NCI-H526 treated with DMSO at 0.1 percent for 48 hours (cell line): ENCODE data around the gene CTNNA2.
A peak's percentile ranks its signal among the peaks of the same experiment; 100 is the strongest.

Experiments used
- DNase-seq: peaks from one replicate; lab custom pipeline; 2025; lab: John Stamatoyannopoulos, UW

Gene CTNNA2

GRCh38 chr2:79713131-79713785 is 200.4 kb downstream of the CTNNA2 start:
- DNase-seq, result no peak

DNA sequence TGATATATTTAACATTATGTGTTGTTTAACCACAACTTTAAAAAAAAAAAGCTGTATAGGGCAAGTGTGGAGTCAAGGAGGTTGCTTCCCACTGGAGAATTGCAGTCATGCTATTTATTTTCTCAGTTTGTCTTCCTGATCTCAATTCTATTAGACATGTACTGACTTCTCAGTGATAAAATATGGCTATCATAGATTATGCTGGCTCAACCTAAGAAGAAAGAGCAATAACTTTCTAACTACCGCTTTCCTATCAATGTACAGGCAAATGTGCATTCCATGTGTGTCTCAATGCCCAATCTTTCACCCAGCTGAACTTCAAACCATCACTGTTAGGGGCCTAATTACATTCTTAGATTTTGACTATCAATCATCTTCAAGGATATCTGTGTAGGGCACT is 201.4 kb downstream of the CTNNA2 start:
- no peak for DNase-seq

DNA sequence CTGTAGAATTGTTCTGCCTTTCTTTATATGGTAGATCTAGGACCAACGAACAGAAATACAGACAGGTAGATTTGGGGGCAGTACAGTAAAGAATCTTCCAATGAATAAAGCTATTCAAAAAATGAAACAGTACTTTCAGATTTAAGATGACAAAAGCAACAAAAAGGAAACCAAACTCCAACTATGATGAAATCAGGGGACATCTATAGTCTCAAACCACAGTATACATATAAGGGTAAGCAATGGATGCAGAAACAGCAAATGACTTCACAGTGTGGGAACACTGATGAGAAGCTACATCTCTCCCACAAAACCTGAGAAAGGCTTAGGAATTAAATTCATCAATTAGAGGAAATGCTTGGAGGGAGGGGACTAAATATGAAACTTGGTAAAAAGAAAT is 202.5 kb downstream of the CTNNA2 start:
- no peak for DNase-seq

- no peak for DNase-seq
These were observed 203.4 kb downstream of the CTNNA2 start for GRCh38 chr2:79716266-79716665.

DNA sequence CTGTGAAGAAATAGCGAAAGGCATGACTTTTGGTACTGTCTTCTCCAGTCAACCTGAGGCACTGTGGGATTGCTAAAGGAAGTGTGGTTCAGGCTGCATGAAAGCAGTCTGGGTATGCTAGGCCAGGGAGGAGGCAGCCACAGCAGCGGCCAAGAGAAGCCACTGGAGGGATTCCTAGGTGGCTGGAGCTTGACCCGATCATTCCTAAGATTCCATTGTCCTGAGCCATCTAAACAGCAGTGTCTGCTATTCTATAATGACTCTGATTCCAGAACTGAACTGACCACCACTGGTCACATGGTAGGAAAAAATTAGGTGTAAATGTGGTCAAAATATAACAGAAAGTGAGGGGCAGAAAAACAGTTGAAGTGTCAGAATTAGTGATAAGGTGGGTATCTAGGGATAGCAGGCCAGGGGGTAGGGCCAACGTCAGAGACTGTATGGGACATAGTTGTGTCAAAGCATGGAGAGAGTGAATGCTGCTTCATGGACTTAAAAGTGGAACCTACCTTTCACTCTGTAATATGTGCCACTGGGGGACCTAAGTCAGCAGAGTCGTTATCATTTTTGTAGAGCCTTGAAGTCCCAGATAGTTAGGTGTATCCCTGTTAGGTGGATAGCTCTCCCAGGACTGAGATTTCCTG is 204.6 kb downstream of the CTNNA2 start:
- no peak for DNase-seq

GRCh38 chr2:79721061-79721460 is 208.2 kb downstream of the CTNNA2 start:
- DNase-seq, result no peak

GRCh38 chr2:79721966-79722365 is 209.1 kb downstream of the CTNNA2 start:
- DNase-seq, result no peak

GRCh38 chr2:79723830-79724229 is 211.0 kb downstream of the CTNNA2 start:
- no peak for DNase-seq

DNA sequence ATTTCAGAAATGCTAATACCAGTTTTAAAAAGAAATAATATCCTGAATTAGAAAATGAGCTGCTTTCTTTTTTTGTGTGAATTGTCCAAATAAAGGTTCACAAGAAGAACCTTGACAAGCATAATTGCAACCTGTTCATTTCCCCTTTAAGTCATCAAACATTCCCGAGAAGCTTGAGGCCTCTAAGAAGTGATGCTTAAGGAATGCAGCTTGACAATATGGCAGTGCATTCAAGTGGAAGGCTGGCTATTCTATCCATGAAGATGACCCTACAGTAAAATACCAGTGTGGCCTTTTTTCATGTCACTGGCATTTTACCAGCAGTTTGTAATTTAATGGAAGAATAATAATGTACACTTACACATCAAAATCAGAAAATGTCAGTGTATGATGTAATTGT is 216.7 kb downstream of the CTNNA2 start:
- no peak for DNase-seq

- DNase-seq, result no peak
These were observed 221.7 kb downstream of the CTNNA2 start for GRCh38 chr2:79734518-79734917.

GRCh38 chr2:79740879-79741443 is 228.1 kb downstream of the CTNNA2 start:
- no peak for DNase-seq

DNA sequence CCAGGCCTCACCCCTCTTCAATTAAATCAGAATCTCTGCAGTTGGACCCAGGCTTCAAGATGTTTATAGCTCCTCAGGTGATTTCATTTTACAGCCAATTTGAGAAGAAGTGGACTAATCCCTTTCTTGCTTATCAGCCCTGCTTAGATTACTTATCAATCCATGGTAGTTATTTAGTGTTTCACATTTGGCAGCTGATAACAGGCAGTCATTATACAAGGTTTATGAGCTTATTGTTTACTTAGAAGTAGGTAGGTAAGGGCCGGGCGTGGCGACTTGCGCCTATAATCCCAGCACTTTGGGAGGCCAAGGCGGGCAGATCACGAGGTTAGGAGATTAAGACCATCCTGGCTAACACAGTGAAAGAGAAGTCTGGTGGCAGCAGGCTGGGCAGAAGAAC is 237.5 kb downstream of the CTNNA2 start:
- DNase-seq, result no peak

- DNase-seq, result no peak
These were observed 244.7 kb downstream of the CTNNA2 start for GRCh38 chr2:79757526-79757925.

- no peak for DNase-seq
These were observed 245.2 kb downstream of the CTNNA2 start for GRCh38 chr2:79758042-79758441.

DNA sequence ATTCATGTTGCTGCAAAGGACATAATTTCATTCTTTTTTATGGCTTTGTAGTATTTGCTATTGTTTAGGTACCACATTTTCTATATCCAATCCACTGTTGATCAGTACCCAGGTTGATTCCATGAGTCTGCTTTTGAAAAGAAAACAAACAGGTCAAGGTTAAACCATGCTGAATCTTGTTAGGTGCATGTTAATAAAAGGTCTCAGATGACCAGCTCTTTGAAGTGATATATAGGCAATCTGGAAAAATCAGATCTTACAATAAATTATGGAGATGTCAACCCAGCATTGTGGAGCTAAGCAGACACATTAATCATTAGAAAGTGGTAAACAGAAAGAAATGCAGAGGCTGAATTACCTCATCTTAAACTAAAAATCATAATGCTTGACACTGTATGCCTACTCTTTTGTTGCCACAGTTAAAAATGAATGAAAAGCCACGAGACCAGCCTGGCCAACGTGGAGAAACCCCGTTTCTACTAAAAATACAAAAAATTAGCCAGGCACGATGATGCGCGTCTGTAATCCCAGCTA is 246.0 kb downstream of the CTNNA2 start:
- DNase-seq, result no peak

DNA sequence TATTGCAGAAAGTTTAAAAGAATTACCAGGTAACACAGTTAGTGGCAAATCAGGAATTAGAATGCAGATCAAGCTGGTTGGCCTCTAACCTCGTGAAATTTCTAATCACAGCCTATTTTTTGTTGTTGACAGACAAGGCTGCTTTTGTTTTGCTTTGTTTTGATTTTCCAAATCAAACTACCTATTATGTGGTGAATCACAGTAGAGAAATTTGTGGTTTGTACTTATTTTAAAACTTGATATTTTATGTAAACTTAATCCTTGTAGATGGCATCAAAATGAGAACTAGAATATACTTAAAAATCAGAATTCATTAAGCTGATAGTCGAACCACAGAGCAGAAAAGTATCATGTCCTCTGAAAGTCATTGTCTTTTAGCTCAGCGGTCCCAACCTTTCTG is 258.1 kb downstream of the CTNNA2 start:
- no peak for DNase-seq

DNA sequence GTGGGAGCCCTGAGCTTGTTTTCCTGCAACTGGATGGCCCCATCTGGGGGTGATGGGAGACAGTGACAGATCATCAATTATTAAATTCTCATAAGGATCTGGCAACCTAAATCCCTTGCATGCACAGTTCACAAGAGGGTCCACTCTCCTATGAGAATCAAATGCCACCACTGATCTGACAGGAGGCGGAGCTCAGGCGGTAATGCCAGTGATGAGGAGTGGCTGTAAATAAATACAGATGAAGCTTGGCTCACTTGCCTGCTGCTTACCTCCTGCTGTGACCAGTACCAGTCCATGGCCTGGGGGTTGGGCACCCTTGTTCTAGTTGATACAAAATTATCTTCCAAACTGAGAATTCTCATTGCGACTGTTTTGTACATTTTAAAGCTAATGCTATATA is 258.6 kb downstream of the CTNNA2 start:
- DNase-seq, result no peak

DNA sequence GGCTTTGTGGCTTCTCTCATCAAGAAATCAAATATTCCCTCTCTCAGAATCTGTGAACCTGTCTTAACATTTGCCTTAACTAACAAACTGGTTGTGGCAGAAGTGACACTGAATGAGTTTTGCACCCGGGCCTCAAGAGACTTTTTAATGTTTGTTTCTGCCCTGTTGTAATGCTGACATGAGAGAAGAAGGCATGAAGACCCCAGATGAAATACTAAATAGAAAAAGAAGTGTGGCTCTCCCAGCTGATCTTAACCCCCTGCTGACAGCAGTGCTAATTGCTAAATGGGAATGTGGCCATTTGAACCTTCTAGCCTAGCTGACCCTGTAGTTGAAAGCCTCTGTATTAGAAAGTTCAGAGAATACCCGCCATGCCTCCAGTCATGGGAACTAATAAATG is 261.2 kb downstream of the CTNNA2 start:
- no peak for DNase-seq

GRCh38 chr2:79776461-79776860 is 263.6 kb downstream of the CTNNA2 start:
- DNase-seq, result no peak

GRCh38 chr2:79780781-79781180 is 267.9 kb downstream of the CTNNA2 start:
- DNase-seq, result no peak

DNA sequence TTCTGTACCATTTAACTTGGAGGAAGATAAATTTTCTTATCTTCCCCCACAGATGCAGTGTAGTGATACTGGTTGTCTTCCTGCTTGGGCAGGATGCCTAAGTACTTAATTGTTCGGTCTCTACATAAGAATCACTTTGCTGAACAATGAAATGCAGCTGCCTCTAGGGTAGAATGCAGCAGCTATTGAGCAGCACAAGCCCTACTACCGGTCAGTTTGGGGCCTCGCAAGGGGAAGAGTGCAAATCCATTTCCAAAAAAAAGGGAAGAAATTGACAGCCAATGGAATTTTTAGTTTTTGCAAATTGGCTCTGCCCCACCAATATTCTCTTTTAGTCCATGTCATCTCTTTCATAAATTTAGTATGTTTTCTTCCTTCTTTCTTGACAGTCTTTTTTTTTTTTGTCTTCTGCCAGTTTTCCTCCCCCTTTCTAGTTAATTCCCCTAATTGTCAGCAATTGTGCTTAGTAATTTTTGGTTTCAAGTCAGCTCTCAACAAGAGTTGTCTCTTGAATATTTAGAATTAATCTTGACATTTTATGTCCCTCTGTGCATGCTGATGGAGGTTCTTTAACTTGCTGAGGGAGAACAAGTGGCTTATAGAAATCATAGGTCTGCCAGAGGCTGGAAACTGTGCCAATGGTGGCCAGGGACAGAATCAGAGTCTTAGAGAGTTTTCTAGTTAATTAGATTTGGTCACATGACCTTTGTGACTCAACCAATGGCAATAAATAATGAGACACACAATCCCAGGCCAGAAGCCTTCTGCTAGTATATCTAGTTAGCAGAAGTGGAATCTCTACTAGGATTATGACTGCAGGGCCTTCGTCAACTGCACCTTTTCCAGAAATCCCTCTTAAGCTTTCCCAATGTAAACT is 270.0 kb downstream of the CTNNA2 start:
- no peak for DNase-seq

- peak; percentile 86 for DNase-seq
These were observed 276.3 kb downstream of the CTNNA2 start for GRCh38 chr2:79788952-79789651.
